ENCODE measurements around the gene NHLRC4. TPM values are rescaled to one million over a fixed set of nuclear protein-coding genes. Genes with fewer than 3 reads are reported as not detected.
A peak's percentile ranks its signal among the peaks of the same experiment; 100 is the strongest.

Gene NHLRC4
- total and polyA plus RNA-seq, 2 of the 13 experiments (the other 11 are each of a cell fraction or from before 2014, with no cell fraction given) = 0.40 to 0.59 TPM

GRCh38 chr16:583815-584591 is 17.2 kb downstream of the NHLRC4 start:
- no peak for FAIRE-seq

More at GRCh38 chr16:583815-584591, 17.2 kb downstream of the NHLRC4 start:
- TF ChIP-seq AGO2 (optimal IDR thresholded peaks at IDR 0.05; ENCODE audit: low read depth, low read length) (peak; percentile 95), MATR3 (CRISPR knock-in tag; IDR thresholded peaks at IDR 0.05) (no peak), KDM2A (CRISPR knock-in tag; IDR thresholded peaks at IDR 0.05; ENCODE audit: borderline replicate concordance, low read depth) (peak; percentile 50; the same call in 1 of the 2 replicates), ZNF687 (CRISPR knock-in tag; IDR thresholded peaks at IDR 0.05) (peak; percentile 13; the same call in 1 of the 2 replicates), AKAP8 (CRISPR knock-in tag; IDR thresholded peaks at IDR 0.05) (peak; percentile 34; the same call in 1 of the 2 replicates)
- TF ChIP-seq, protein P1, sequence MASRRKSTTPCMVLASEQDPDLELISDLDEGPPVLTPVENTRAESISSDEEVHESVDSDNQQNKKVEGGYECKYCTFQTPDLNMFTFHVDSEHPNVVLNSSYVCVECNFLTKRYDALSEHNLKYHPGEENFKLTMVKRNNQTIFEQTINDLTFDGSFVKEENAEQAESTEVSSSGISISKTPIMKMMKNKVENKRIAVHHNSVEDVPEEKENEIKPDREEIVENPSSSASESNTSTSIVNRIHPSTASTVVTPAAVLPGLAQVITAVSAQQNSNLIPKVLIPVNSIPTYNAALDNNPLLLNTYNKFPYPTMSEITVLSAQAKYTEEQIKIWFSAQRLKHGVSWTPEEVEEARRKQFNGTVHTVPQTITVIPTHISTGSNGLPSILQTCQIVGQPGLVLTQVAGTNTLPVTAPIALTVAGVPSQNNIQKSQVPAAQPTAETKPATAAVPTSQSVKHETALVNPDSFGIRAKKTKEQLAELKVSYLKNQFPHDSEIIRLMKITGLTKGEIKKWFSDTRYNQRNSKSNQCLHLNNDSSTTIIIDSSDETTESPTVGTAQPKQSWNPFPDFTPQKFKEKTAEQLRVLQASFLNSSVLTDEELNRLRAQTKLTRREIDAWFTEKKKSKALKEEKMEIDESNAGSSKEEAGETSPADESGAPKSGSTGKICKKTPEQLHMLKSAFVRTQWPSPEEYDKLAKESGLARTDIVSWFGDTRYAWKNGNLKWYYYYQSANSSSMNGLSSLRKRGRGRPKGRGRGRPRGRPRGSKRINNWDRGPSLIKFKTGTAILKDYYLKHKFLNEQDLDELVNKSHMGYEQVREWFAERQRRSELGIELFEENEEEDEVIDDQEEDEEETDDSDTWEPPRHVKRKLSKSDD (CRISPR knock-in tag; IDR thresholded peaks at IDR 0.05; ENCODE audit: low read depth) = no peak
- Histone ChIP-seq H3K79me2 (ENCODE audit: insufficient read depth, low read length) (peaks cover 12% of the 10 kb centered on the region), H3K4me3 (replicated peaks in 1 of 3; ENCODE audit: insufficient read depth in 1 of 3, low read depth in 2 of 3, low read length in 3 of 3) (no peak overlapping the region), H3K27ac (ENCODE audit: extremely low read length, insufficient read depth, low read length) (no peak overlapping the region), H3K4me1 (ENCODE audit: insufficient read depth, low read length) (peaks cover 33% of the 10 kb centered on the region), H3K9ac (ENCODE audit: insufficient read depth, low read depth, low read length) (no peak overlapping the region), H3K9me3 (ENCODE audit: low read length) (no peaks in the 10 kb centered on the region), H4K20me1 (ENCODE audit: insufficient read depth, low read length) (peaks cover 4% of the 10 kb centered on the region; the same call in 1 of the 2 replicates), H3K36me3 (replicated peaks in 1 of 2; ENCODE audit: control insufficient read depth in 1 of 2, insufficient read depth in 2 of 2, low read length in 2 of 2) (no peaks in the 10 kb centered on the region), H3K27me3 (ENCODE audit: control insufficient read depth in 1 of 2, insufficient read depth in 2 of 2, low read length in 2 of 2) (no peaks in the 10 kb centered on the region), H2AFZ (ENCODE audit: low read length) (no peak overlapping the region), H3K4me2 (ENCODE audit: low read depth, low read length) (no peak overlapping the region)
- CTCF ChIA-PET (ENCODE audit: low intra/inter-chr PET ratio, low total read pairs) = no interaction called here
- 32% methylated on average over 8 of the region's 38 CpGs for WGBS (ENCODE audit: low lambda C conversion rate)
- ATAC-seq = 0 out of 3 replicates have a peak, but pooled peaks have one; percentile 2
- in situ Hi-C loops (cut with HindIII; ENCODE audit: extremely low pct_ligation_motif_present, low pct_unique_long_range_greater_than_20kb) = no loop called here
- no peak for DNase-seq (ENCODE audit: low spot score)
- no TSS peak for BruUV-seq (replicated peaks)
- POLR2A ChIA-PET = no interaction called here
- intact Hi-C loops (cut with micrococcal nuclease; ENCODE audit: unreplicated experiment) = loop anchor here (10.0 kb wide), 1 partner anchor 61 kb away; the partner anchor contains the start of genes MCRIP2 and WDR90
